Esophagus squamous epithelium (tissue), 5 donors: ENCODE results near the gene ZFC3H1. TPM values are rescaled to one million over a fixed set of nuclear protein-coding genes. Genes with fewer than 3 reads are reported as not detected.

Experiments
- DNase-seq: peaks from one replicate; lab custom pipeline; 2025; lab: John Stamatoyannopoulos, UW
- H3K27ac ChIP-seq, 4 donors: fragments of 200-600 bp; sonication (generic); one replicate each; pipeline ENCODE4 v1.5.1; 2016 to 2019; ENCODE audit warnings: mild to moderate bottlenecking in 1 of 4
- H3K27me3 ChIP-seq, 4 donors: fragments of 200-600 bp; sonication (generic); 1 replicate in 3 of 4; 2 replicates in 1 of 4; pipeline versions ENCODE4 v1.5.1 to v1.6.0; 2017 to 2021; ENCODE audit warnings: antibody characterized with exemption in 1 of 4
- H3K36me3 ChIP-seq, 3 donors: fragments of 200-600 bp; sonication (generic); one replicate each; pipeline ENCODE4 v1.5.1; 2016 to 2019
- H3K4me1 ChIP-seq, 3 donors: fragments of 200-600 bp; sonication (generic); one replicate each; pipeline ENCODE4 v1.5.1; 2017 to 2019
- H3K4me3 ChIP-seq, 4 donors: fragments of 200-600 bp; sonication (generic); 1 replicate in 3 of 4; 2 replicates in 1 of 4; pipeline ENCODE4 v1.5.1; 2016 to 2019; ENCODE audit warnings: mild to moderate bottlenecking in 2 of 4, moderate library complexity in 1 of 4
- H3K9me3 ChIP-seq, 3 donors: fragments of 200-600 bp; sonication (generic); one replicate each; pipeline ENCODE4 v1.5.1; 2016 to 2019
- POLR2A ChIP-seq, 4 donors: fragments of 450-650 bp; IDR thresholded peaks; one replicate each; pipeline ENCODE4 v1.6.1; 2017; ENCODE audit warnings: antibody characterized with exemption in 4 of 4, mild to moderate bottlenecking in 4 of 4, moderate library complexity in 3 of 4
- WGBS, 2 donors: methylation state at CpG; one replicate each; pipeline ENCODE4 v1.1.5; 2018; 5-methylcytosine and 5-hydroxymethylcytosine counted together
- intact Hi-C: fragments of 100-400 bp; cut with DNase I; formaldehyde crosslinking; loops from one replicate; pipeline ENCODE4 v1.15.0; 2022
- total RNA-seq, 4 donors: library from RNA; depleted of rRNA; stranded (reverse); fragments of >200 nt; gene quantifications; one replicate each; pipeline ENCODE4 v1.1.0, GENCODE V29; 2016
- TF ChIP-seq, protein P1 (sequence below), 6 experiments: fragments of 450-650 bp in 4 of 6; fragments of 200-600 bp in 2 of 6; sonication (generic) in 2 of 6; IDR thresholded peaks; one replicate each; pipeline ENCODE4 v1.5.1; 2016 to 2019; ENCODE audit warnings: antibody characterized with exemption in 6 of 6, mild to moderate bottlenecking in 4 of 6, moderate library complexity in 4 of 6
- donor health status: DM: yes; HTN: yes; CAD: no.

ZFC3H1 gene
- total RNA-seq, 4 donors from 2014 or later: 17.7 to 60.8 (median 52.2) TPM

DNA sequence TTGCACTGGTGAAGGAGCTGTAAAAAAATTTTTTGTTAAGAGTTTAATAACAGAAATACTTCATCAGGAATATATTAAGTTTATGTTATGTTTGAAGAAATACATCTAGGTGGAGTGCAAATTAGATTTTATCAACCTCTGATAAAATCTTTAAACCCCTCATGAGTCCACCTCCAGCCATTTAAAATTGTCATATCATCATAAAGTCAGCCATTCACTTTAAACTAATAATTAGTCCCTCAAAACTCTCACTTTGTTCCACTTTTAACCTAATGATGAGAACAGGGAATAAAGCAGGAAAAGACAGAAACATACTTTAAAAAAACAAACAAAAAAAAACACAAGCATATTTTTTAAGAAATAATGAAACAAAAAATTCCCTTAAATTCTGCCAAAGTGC lies 25.1 kb downstream of the ZFC3H1 start:
- Histone ChIP-seq H3K9me3 (no peaks in the 10 kb centered on the region), H3K4me3 (no peak overlapping the region), H3K27ac (no peak overlapping the region), H3K36me3 (peaks cover 21 to 100% (median 36%) of the 10 kb centered on the region in 3 donors), H3K4me1 (peaks cover 0 to 8% (median 0%) of the 10 kb centered on the region in 3 donors), H3K27me3 (no peaks in the 10 kb centered on the region)
- no peak for DNase-seq
- intact Hi-C loops: no loop called here
- TF ChIP-seq POLR2A (IDR thresholded peaks at IDR 0.05): no peak
- TF ChIP-seq, protein P1, sequence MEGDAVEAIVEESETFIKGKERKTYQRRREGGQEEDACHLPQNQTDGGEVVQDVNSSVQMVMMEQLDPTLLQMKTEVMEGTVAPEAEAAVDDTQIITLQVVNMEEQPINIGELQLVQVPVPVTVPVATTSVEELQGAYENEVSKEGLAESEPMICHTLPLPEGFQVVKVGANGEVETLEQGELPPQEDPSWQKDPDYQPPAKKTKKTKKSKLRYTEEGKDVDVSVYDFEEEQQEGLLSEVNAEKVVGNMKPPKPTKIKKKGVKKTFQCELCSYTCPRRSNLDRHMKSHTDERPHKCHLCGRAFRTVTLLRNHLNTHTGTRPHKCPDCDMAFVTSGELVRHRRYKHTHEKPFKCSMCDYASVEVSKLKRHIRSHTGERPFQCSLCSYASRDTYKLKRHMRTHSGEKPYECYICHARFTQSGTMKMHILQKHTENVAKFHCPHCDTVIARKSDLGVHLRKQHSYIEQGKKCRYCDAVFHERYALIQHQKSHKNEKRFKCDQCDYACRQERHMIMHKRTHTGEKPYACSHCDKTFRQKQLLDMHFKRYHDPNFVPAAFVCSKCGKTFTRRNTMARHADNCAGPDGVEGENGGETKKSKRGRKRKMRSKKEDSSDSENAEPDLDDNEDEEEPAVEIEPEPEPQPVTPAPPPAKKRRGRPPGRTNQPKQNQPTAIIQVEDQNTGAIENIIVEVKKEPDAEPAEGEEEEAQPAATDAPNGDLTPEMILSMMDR (IDR thresholded peaks at IDR 0.05): no peak

DNA sequence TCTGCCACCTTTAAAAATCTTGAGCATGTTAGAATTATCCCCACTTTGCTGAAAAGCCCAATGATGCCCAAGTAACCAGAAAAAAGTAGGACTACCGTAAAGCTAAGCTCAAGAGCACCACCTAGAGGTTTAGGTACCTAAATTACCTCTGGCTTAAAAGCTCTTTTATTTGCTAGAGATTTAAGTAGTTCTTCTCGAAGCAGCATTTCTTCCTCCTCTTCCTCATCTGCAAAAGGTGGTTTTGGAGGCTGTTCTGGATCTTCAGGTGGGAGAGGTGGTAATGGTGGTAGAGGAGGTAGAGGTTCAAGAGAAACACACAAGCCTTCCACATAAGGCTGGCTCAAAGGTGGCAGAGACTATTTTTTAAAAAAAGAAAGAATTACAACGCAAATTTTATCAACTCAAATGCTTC lies 26.9 kb downstream of the ZFC3H1 start:
- intact Hi-C loops: no loop called here
- no peaks in the 10 kb centered on the region for H3K9me3 ChIP-seq
- H3K27ac ChIP-seq: no peak overlapping the region
- H3K27me3 ChIP-seq: no peaks in the 10 kb centered on the region
- TF ChIP-seq POLR2A (IDR thresholded peaks at IDR 0.05): no peak
- TF ChIP-seq, protein P1 (IDR thresholded peaks at IDR 0.05): peak; percentile 41 to 71 (median 58)
- WGBS, 2 donors: 27 to 28% methylated on average over 3 of the region's 3 CpGs
- no peak overlapping the region for H3K4me3 ChIP-seq
- peaks cover 0 to 8% (median 0%) of the 10 kb centered on the region in 3 donors for H3K4me1 ChIP-seq
- DNase-seq: no peak
- H3K36me3 ChIP-seq: peaks cover 21 to 100% (median 46%) of the 10 kb centered on the region in 3 donors

DNA sequence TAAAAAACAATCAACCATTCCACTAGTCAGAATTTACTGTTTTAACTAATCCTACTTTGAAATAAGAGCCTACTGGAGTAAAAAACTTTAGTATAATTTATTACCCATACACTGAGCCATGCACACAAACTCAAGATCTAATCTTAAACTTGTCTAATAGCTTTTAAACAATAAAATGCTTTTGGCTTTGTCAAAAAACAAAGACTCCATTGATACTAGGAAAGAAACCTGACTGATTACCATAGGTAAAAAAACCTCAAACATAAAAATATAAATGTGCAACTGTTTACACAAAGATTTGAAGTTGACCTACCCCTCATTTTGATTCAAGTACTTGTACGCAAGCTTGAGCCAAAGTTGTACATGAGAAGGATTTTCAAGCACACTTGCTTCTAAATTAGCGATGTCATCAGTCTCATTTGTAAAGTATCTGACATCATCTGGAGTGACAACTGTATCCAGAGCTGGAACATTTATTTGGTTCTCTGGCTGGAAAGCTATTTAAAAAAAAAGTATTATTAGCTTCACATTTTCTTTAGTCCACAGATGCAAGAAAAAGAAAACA lies 36.1 kb downstream of the ZFC3H1 start:
- WGBS, 2 donors: 77 to 85% methylated on average over 2 of the region's 2 CpGs
- no peak for TF ChIP-seq POLR2A (IDR thresholded peaks at IDR 0.05)
- TF ChIP-seq, protein P1 (IDR thresholded peaks at IDR 0.05): no peak
- no peak for DNase-seq
- no peaks in the 10 kb centered on the region for H3K27me3 ChIP-seq
- no peak overlapping the region for H3K4me3 ChIP-seq
- intact Hi-C loops: no loop called here
- no peaks in the 10 kb centered on the region for H3K9me3 ChIP-seq
- H3K27ac ChIP-seq: no peak overlapping the region
- peaks cover 0 to 100% (median 39%) of the 10 kb centered on the region in 3 donors for H3K36me3 ChIP-seq
- H3K4me1 ChIP-seq: peaks cover 0 to 7% (median 0%) of the 10 kb centered on the region in 3 donors

DNA sequence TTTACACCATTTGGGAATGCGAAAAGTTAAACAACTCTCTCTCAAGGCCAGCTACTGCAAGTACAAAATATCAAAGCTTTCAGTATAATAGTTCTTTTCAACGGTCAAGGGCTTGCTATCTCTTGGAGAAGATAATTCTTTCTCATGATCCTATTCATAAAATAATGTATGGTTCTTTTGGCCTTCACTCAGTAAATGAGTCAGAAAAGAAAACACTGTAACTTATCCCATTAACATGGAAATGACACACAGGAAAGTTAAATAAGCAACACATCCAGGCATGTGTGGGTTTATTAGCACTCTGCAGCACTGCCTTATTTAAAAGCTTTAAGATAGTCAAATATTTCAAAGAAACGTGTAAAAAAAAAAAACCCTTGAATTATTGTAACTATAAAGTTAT lies 36.9 kb downstream of the ZFC3H1 start:
- Histone ChIP-seq H3K9me3 (no peaks in the 10 kb centered on the region), H3K36me3 (peaks cover 1 to 100% (median 36%) of the 10 kb centered on the region in 3 donors), H3K27ac (no peak overlapping the region), H3K4me3 (no peak overlapping the region), H3K27me3 (no peaks in the 10 kb centered on the region), H3K4me1 (peaks cover 0 to 7% (median 0%) of the 10 kb centered on the region in 3 donors)
- no peak for DNase-seq
- 30 to 38% methylated on average over 3 of the region's 3 CpGs for WGBS, 2 donors
- TF ChIP-seq, protein P1 (IDR thresholded peaks at IDR 0.05): no peak
- TF ChIP-seq POLR2A (IDR thresholded peaks at IDR 0.05): no peak
- intact Hi-C loops: no loop called here

DNA sequence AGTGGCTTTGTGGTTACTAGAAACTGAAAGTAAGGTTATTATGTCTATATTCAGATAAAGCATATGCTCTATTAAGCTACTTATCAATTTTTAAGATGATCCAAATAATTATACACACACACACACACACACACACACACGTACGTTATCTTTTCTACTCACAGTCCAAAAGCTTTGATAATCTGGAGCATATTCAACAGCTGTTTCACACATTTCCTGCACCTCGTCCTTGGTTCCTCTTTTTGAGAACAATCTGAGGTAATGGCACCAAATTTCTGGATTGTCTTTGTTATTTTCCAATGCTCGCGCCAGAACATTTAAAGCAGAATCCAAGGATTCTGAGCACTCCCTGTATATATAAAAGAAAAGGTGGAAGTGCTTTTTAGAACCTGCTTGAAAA lies 37.5 kb downstream of the ZFC3H1 start:
- no peak overlapping the region for H3K4me3 ChIP-seq
- H3K9me3 ChIP-seq: no peaks in the 10 kb centered on the region
- peaks cover 0 to 7% (median 0%) of the 10 kb centered on the region in 3 donors for H3K4me1 ChIP-seq
- no peak for DNase-seq
- H3K36me3 ChIP-seq: peaks cover 8 to 100% (median 35%) of the 10 kb centered on the region in 3 donors
- no peak overlapping the region for H3K27ac ChIP-seq
- TF ChIP-seq, protein P1 (IDR thresholded peaks at IDR 0.05): no peak
- TF ChIP-seq POLR2A (IDR thresholded peaks at IDR 0.05): no peak
- no peaks in the 10 kb centered on the region for H3K27me3 ChIP-seq
- 52 to 56% methylated on average over 5 of the region's 5 CpGs for WGBS, 2 donors
- intact Hi-C loops: no loop called here
